GM10248 (cell line): ENCODE results near the gene ZDHHC22.

Experiments used
- CTCF ChIA-PET: fragments of 300-600 bp; sonication (Branson Sonifier 250); formaldehyde crosslinking; extraction: SDS; loops from one replicate; lab custom pipeline; 2021; ENCODE audit warnings: antibody characterized with exemption; lab: Yijun Ruan, JAX
- POLR2A ChIA-PET: fragments of 350-650 bp; sonication (Branson Sonifier 250); formaldehyde crosslinking; extraction: SDS; loops from one replicate; lab custom pipeline; 2020; ENCODE audit warnings: antibody characterized with exemption; lab: Yijun Ruan, JAX
- DNase-seq: peaks from one replicate; pipeline ENCODE4 v3.0.0; 2012; ENCODE audit errors: extremely low spot score
- TF ChIP-seq, protein P1 (sequence below): IDR thresholded peaks from 2 replicates; pipeline ENCODE4 v1.5.1; 2012; ENCODE audit warnings: mild to moderate bottlenecking, low read depth; ENCODE audit errors: extremely low read depth, missing control alignments, control extremely low read depth

Gene ZDHHC22

DNA sequence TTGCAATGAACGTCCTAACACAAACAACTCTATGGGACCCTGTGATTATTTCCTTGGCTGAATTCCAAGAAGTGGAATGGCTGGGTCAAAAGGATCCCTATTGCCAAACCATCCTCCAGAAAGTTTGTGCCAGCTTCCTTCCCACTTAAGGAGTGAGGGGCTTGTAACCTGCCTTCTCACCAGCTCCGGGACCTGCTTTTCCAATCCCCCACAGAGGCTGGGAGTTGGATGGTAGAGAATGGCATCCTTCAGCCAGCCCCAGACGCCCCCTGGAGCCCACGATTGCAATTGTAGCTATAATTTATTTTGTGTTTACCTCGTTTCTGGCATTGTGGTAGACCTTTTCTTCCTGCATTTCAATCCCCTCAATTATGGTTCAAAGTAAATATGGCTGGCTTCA, 9.7 kb upstream of the ZDHHC22 start:
- TF ChIP-seq, protein P1, sequence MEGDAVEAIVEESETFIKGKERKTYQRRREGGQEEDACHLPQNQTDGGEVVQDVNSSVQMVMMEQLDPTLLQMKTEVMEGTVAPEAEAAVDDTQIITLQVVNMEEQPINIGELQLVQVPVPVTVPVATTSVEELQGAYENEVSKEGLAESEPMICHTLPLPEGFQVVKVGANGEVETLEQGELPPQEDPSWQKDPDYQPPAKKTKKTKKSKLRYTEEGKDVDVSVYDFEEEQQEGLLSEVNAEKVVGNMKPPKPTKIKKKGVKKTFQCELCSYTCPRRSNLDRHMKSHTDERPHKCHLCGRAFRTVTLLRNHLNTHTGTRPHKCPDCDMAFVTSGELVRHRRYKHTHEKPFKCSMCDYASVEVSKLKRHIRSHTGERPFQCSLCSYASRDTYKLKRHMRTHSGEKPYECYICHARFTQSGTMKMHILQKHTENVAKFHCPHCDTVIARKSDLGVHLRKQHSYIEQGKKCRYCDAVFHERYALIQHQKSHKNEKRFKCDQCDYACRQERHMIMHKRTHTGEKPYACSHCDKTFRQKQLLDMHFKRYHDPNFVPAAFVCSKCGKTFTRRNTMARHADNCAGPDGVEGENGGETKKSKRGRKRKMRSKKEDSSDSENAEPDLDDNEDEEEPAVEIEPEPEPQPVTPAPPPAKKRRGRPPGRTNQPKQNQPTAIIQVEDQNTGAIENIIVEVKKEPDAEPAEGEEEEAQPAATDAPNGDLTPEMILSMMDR: peak; percentile 42
- POLR2A ChIA-PET: no interaction called here

DNA sequence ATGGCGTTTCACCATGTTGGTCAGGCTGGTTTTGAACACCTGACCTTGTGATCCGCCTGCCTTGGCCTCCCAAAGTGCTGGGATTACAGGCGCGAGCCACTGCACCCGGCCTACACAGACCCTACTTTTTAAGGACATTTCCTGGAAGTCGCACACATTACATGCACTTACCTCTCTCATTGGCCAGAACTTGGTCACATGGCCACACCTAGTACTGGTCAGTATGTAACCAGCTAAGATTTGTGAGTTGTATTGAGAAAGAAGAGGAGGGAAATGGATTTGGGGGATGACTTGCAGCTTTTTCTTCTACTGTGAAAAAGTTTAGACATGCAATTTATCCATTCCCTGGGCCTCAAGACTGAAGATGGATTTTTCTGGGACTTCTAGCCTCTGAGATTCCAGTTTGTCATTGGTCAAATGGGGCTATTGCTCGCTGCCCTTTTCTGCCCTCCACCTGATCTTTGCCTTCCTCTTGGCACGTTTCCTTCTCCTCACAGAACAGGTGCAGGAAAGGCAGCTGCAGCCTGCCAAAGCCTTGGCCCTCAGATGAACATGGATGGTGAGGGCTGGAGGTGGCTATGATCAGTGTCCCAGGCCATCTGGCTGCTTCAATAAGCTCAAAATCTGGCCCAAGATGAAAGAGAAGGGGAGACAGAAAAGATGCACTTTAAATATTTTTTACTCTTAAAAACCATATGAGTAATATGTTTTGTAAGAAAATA, 7.1 kb upstream of the ZDHHC22 start:
- no peak for DNase-seq
- POLR2A ChIA-PET: no interaction called here
- TF ChIP-seq, protein P1: no peak
- CTCF ChIA-PET: interaction anchor here (1.0 to 6.0 kb wide), 10 partner anchors 8 to 1450 kb away, joined by 3 to 65 read pairs (median 5); partner anchors contain the start of gene CIPC

More for the DNA sequence above, 9.7 kb upstream of the ZDHHC22 start:
- DNase-seq: no peak
- CTCF ChIA-PET: interaction anchor here (0.7 to 6.0 kb wide), 20 partner anchors 8 to 402 kb away, joined by 3 to 65 read pairs (median 4); no protein-coding TSS in a partner anchor

DNA sequence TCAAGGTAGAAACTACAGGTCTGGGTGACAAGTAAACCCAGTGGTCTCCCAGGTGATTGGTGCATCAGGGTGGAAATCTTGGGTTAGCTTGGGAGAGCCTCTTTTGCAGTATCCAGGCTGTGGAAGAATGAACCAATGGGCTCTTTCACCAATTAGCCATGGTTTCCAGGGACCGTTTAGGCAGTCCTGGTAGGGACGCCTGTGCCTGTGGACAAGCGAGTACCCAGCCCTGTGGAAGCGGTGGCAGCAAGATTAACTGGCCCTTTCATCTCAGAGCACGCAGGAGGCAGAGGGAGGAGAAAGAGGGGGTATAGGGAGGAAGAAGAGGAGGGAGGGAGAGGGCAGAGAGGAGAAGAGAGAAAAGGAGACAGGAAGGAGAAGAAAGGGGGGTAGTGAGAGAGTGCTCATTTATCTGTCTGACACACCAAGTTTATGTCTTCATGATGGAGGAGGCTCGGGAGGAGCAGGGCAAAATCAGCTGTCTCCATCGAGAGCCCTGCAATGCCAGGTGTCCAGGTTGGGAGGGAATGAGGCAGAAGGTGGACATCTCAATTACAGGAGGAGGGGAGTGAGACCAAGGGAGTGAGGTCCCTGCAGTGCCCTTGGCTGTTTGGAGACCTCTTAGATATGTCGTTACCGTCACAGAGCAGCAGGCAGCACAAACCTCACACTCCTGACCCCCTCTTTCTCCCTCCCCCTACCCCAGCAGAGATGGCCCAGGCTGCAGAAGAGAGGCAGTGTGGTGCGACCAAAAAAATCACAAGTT, 4.6 kb upstream of the ZDHHC22 start:
- ChIA-PET CTCF (interaction anchor here (1.3 to 1.6 kb wide), 3 partner anchors 18 to 170 kb away, joined by 3 read pairs; no protein-coding TSS in a partner anchor), POLR2A (no interaction called here)
- no peak for DNase-seq
- TF ChIP-seq, protein P1: no peak

DNA sequence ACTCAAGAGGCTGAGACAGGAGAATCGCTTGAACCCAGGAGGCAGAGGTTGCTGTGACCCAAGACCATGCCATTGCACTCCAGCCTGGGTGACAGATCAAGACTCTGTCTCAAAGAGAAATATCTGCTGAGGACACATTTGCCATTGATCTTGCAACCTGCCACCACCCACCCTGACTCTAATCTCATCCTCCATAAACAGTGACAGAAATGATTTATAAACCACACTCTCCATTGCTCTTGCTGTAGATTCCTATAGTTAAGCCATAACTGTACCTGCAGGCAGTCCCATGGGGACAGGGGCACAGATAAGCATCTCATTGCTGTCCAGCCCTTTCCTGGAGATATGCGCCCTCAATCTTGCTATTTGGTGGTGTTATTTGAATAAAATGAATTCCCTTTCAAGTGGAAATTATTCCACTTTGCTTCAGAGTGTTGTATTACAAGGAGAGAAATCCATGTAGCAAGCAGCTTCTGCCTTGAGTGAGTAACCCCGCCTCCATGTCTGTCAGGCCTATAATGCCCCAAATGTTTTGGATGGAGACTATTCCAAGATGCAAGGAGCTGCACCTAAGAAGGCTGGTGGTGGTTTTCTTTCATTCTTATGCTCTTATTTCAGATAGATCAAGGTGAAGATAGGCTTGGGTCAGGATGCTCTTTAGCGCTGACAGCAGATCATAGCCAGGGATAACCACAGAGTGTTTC, 3.0 kb upstream of the ZDHHC22 start:
- POLR2A ChIA-PET: no interaction called here

DNA sequence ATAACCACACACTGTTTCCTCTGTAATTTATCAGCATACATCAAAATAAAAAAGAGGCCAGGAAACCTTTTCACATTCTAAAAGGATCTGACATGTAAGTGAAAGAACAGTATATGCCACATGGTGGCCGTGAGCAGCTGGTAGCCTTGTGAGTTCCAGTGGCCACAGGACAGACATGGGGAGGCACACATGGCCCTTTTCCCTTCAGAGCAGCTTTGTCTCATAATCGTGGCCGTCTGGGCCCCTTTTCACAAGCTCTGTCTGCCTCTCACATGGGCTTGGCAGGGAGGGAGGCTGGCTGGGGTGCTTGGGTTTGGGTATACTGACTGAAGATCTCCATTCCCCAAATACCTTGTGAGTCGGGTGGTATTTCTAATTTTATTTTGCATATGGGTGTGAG, 1.5 kb upstream of the ZDHHC22 start:
- TF ChIP-seq, protein P1: no peak
- no peak for DNase-seq
- CTCF ChIA-PET: interaction anchor here (0.9 to 2.5 kb wide), 9 partner anchors 9 to 270 kb away, joined by 3 to 24 read pairs (median 4); no protein-coding TSS in a partner anchor
- POLR2A ChIA-PET: no interaction called here

More for the DNA sequence above, 3.0 kb upstream of the ZDHHC22 start:
- CTCF ChIA-PET: interaction anchor here (1.1 to 2.5 kb wide), 5 partner anchors 8 to 171 kb away, joined by 3 to 24 read pairs (median 8); no protein-coding TSS in a partner anchor
- no peak for DNase-seq
- TF ChIP-seq, protein P1: no peak
